IPS-18a (cell line): ENCODE data around the gene UAP1L1.

Source experiments
- H3K27ac ChIP-seq: one replicate; pipeline ENCODE4 v1.5.1; 2013; ENCODE audit warnings: low read length
- H3K27me3 ChIP-seq: one replicate; pipeline ENCODE4 v1.6.1; 2013; ENCODE audit warnings: mild to moderate bottlenecking, low read length; ENCODE audit not compliant: control insufficient read depth, insufficient read depth
- H3K36me3 ChIP-seq: one replicate; pipeline ENCODE4 v1.6.1; 2013; ENCODE audit warnings: low read depth, low read length; ENCODE audit not compliant: control insufficient read depth
- H3K4me1 ChIP-seq: one replicate; pipeline ENCODE4 v1.6.1; 2013; ENCODE audit warnings: low read depth, low read length; ENCODE audit not compliant: control insufficient read depth
- H3K4me3 ChIP-seq: one replicate; pipeline ENCODE4 v1.5.1; 2013; ENCODE audit warnings: low read length
- H3K9ac ChIP-seq: one replicate; pipeline ENCODE4 v1.6.1; 2013; ENCODE audit warnings: mild to moderate bottlenecking, low read length, moderate library complexity
- H3K9me3 ChIP-seq: one replicate; pipeline ENCODE4 v1.6.1; 2013; ENCODE audit warnings: low read depth, low read length; ENCODE audit not compliant: control insufficient read depth

Gene UAP1L1

GRCh38 chr9:137083394-137084004, 6.2 kb downstream of the UAP1L1 start:
- Histone ChIP-seq H3K4me3 (no peak overlapping the region), H3K9me3 (no peaks in the 10 kb centered on the region), H3K27ac (no peak overlapping the region), H3K9ac (no peak overlapping the region), H3K4me1 (peaks cover 8% of the 10 kb centered on the region), H3K27me3 (peaks cover 56% of the 10 kb centered on the region), H3K36me3 (no peaks in the 10 kb centered on the region)

- Histone ChIP-seq H3K27ac (no peak overlapping the region), H3K27me3 (peaks cover 46% of the 10 kb centered on the region), H3K4me1 (peaks cover 7% of the 10 kb centered on the region), H3K9ac (no peak overlapping the region), H3K9me3 (no peaks in the 10 kb centered on the region), H3K36me3 (peaks cover 2% of the 10 kb centered on the region), H3K4me3 (no peak overlapping the region)
Observed at GRCh38 chr9:137084526-137084925, 7.2 kb downstream of the UAP1L1 start.

GRCh38 chr9:137085920-137086530, 8.7 kb downstream of the UAP1L1 start:
- no peaks in the 10 kb centered on the region for H3K9me3 ChIP-seq
- peaks cover 2% of the 10 kb centered on the region for H3K36me3 ChIP-seq
- peaks cover 32% of the 10 kb centered on the region for H3K27me3 ChIP-seq
- peaks cover 7% of the 10 kb centered on the region for H3K4me1 ChIP-seq
- peak overlapping the region; percentile 60 for H3K9ac ChIP-seq
- H3K4me3 ChIP-seq = peak overlapping the region; percentile 71
- H3K27ac ChIP-seq = no peak overlapping the region

GRCh38 chr9:137086531-137087408, 9.5 kb downstream of the UAP1L1 start, which contains the start of gene MAN1B1:
Gene MAN1B1 (plus strand): TSS chr9:137086985. CDS start chr9:137087000, 15 bp downstream.
- H3K36me3 ChIP-seq = peaks cover 2% of the 10 kb centered on the region
- H3K27ac ChIP-seq = no peak within 1 kb of the TSS
- peaks cover 32% of the 10 kb centered on the region for H3K27me3 ChIP-seq
- peaks cover 7% of the 10 kb centered on the region for H3K4me1 ChIP-seq
- H3K4me3 ChIP-seq = peak within 1 kb of the TSS; percentile 71
- peak within 1 kb of the TSS; percentile 60 for H3K9ac ChIP-seq
- H3K9me3 ChIP-seq = no peaks in the 10 kb centered on the region

GRCh38 chr9:137087409-137087925, 10.2 kb downstream of the UAP1L1 start:
- Histone ChIP-seq H3K9me3 (no peaks in the 10 kb centered on the region), H3K27me3 (peaks cover 30% of the 10 kb centered on the region), H3K4me1 (peaks cover 7% of the 10 kb centered on the region), H3K9ac (peak overlapping the region; percentile 6), H3K4me3 (peak overlapping the region; percentile 71), H3K27ac (no peak overlapping the region), H3K36me3 (peaks cover 2% of the 10 kb centered on the region)

GRCh38 chr9:137088121-137088520, 10.8 kb downstream of the UAP1L1 start:
- peaks cover 2% of the 10 kb centered on the region for H3K36me3 ChIP-seq
- no peak overlapping the region for H3K4me3 ChIP-seq
- H3K27me3 ChIP-seq = peaks cover 23% of the 10 kb centered on the region
- peaks cover 7% of the 10 kb centered on the region for H3K4me1 ChIP-seq
- H3K9ac ChIP-seq = no peak overlapping the region
- no peaks in the 10 kb centered on the region for H3K9me3 ChIP-seq
- H3K27ac ChIP-seq = no peak overlapping the region

- peaks cover 2% of the 10 kb centered on the region for H3K36me3 ChIP-seq
- no peak overlapping the region for H3K9ac ChIP-seq
- peaks cover 20% of the 10 kb centered on the region for H3K27me3 ChIP-seq
- no peak overlapping the region for H3K4me3 ChIP-seq
- H3K4me1 ChIP-seq = peaks cover 7% of the 10 kb centered on the region
- no peak overlapping the region for H3K27ac ChIP-seq
- H3K9me3 ChIP-seq = no peaks in the 10 kb centered on the region
Observed at GRCh38 chr9:137089232-137089947, 12.1 kb downstream of the UAP1L1 start.

- no peaks in the 10 kb centered on the region for H3K9me3 ChIP-seq
- no peaks in the 10 kb centered on the region for H3K4me1 ChIP-seq
- H3K36me3 ChIP-seq = peaks cover 13% of the 10 kb centered on the region
- no peak overlapping the region for H3K4me3 ChIP-seq
- no peaks in the 10 kb centered on the region for H3K27me3 ChIP-seq
- no peak overlapping the region for H3K27ac ChIP-seq
- H3K9ac ChIP-seq = no peak overlapping the region
Observed at GRCh38 chr9:137095664-137096517, 18.6 kb downstream of the UAP1L1 start.

- no peak overlapping the region for H3K27ac ChIP-seq
- no peaks in the 10 kb centered on the region for H3K27me3 ChIP-seq
- no peak overlapping the region for H3K9ac ChIP-seq
- H3K9me3 ChIP-seq = no peaks in the 10 kb centered on the region
- no peaks in the 10 kb centered on the region for H3K4me1 ChIP-seq
- no peak overlapping the region for H3K4me3 ChIP-seq
- H3K36me3 ChIP-seq = peaks cover 22% of the 10 kb centered on the region
Observed at GRCh38 chr9:137096785-137097546, 19.6 kb downstream of the UAP1L1 start.
